K562 (cell line): ENCODE data around the gene LARP4B. TPM values are rescaled to one million over a fixed set of nuclear protein-coding genes. Genes with fewer than 3 reads are reported as not detected.

Source experiments
- ATAC-seq: fragments of 200-7000 bp; cut with Tn5 transposase; 3 replicates; pipeline ENCODE4 v1.9.1; 2020; ENCODE audit warnings: moderate library complexity
- BruUV-seq: library from RNA; stranded (reverse); fragments of 400-500 nt; replicated peaks from 2 replicates; lab custom pipeline; 2021; lab: Mats Ljungman, UMichigan
- CTCF ChIA-PET: fragments of 300-600 bp; formaldehyde crosslinking; extraction: SDS; loops from one replicate; lab custom pipeline; 2021; ENCODE audit warnings: low intra/inter-chr PET ratio; lab: Yijun Ruan, JAX
- POLR2A ChIA-PET: fragments of 300-600, 350-650 bp; sonication (Branson Sonifier 250); formaldehyde crosslinking; extraction: SDS; loops from one replicate; lab custom pipeline; 2021; ENCODE audit warnings: antibody characterized with exemption, inconsistent platforms; lab: Yijun Ruan, JAX
- DNase-seq, 4 experiments: peaks; one replicate each; pipeline versions ENCODE4 v3.0.0 to v3.0.0-alpha.2; 2011 to 2018; ENCODE audit warnings: low spot score in 3 of 4, mixed read lengths in 3 of 4; ENCODE audit errors: extremely low read depth in 1 of 4
- FAIRE-seq: peaks from 2 replicates; lab custom pipeline; 2011; peaks lifted over from hg19 to GRCh38; lab: Jason Lieb, UNC
- H2AFZ ChIP-seq: 2 replicates; pipeline ENCODE4 v1.6.0; 2011; ENCODE audit warnings: low read depth, low read length, control low read depth, inconsistent platforms
- H3K27ac ChIP-seq: fragments of 200-600 bp; 3 replicates; pipeline ENCODE4 v1.8.0; 2011; ENCODE audit warnings: low read depth, mild to moderate bottlenecking, control low read depth, inconsistent platforms, low read length, moderate library complexity, mixed read lengths; ENCODE audit errors: extremely low read depth
- H3K27me3 ChIP-seq, 2 experiments: fragments of 300-600 bp in 1 of 2; 2 replicates in 1 of 2; 3 replicates in 1 of 2; pipeline versions ENCODE4 v1.6.0 to v1.8.0; 2011; ENCODE audit warnings: inconsistent platforms in 2 of 2, low read length in 2 of 2, mild to moderate bottlenecking in 1 of 2, mixed read lengths in 1 of 2, moderate library complexity in 1 of 2; ENCODE audit not compliant: control insufficient read depth in 2 of 2, insufficient read depth in 2 of 2
- H3K36me3 ChIP-seq: fragments of 300-600 bp; 3 replicates; pipeline ENCODE4 v1.8.0; 2011; ENCODE audit warnings: mild to moderate bottlenecking, low read length, inconsistent platforms; ENCODE audit not compliant: control insufficient read depth, insufficient read depth
- H3K4me1 ChIP-seq, 2 experiments: fragments of 200-600 bp in 1 of 2; replicated peaks in 1 of 2; 2 replicates in 1 of 2; 3 replicates in 1 of 2; pipeline versions ENCODE4 v1.5.1 to v1.8.0; 2011; ENCODE audit warnings: inconsistent platforms in 2 of 2, low read length in 2 of 2, mild to moderate bottlenecking in 1 of 2, mixed read lengths in 1 of 2, moderate library complexity in 1 of 2; ENCODE audit not compliant: control insufficient read depth in 2 of 2, insufficient read depth in 2 of 2
- H3K4me2 ChIP-seq: 2 replicates; pipeline ENCODE4 v1.6.1; 2011; ENCODE audit warnings: low read length, control low read depth, inconsistent platforms, mixed read lengths; ENCODE audit not compliant: insufficient read depth
- H3K4me3 ChIP-seq: fragments of 200-600 bp; sonication (generic), shearing (Covaris generic); 2 replicates; pipeline ENCODE4 v1.5.1; 2016; ENCODE audit warnings: control low read depth, inconsistent platforms
- H3K79me2 ChIP-seq: fragments of 200-600 bp; 3 replicates; pipeline ENCODE4 v1.8.0; 2011; ENCODE audit warnings: low read length, inconsistent platforms; ENCODE audit not compliant: control insufficient read depth, insufficient read depth
- H3K9ac ChIP-seq, 2 experiments: 2 replicates each; pipeline versions ENCODE4 v1.6.0 to v1.6.1; 2011; ENCODE audit warnings: low read depth in 2 of 2, low read length in 2 of 2, control low read depth in 1 of 2, inconsistent platforms in 1 of 2, mild to moderate bottlenecking in 1 of 2, mixed read lengths in 1 of 2; ENCODE audit not compliant: insufficient read depth in 1 of 2
- H3K9me1 ChIP-seq: one replicate; pipeline ENCODE4 v1.6.0; 2011; ENCODE audit warnings: inconsistent platforms, mild to moderate bottlenecking, low read length, moderate library complexity; ENCODE audit not compliant: control insufficient read depth, insufficient read depth
- H3K9me3 ChIP-seq: replicated peaks from 2 replicates; pipeline ENCODE4 v1.5.1; 2011; ENCODE audit warnings: low read depth, low read length, inconsistent platforms; ENCODE audit not compliant: control insufficient read depth, insufficient read depth
- H4K20me1 ChIP-seq: replicated peaks from 2 replicates; pipeline ENCODE4 v1.6.1; 2011; ENCODE audit warnings: low read length, inconsistent platforms, mixed read lengths; ENCODE audit not compliant: control insufficient read depth, insufficient read depth
- EHMT2 ChIP-seq: fragments of 450-650 bp; IDR thresholded peaks from 2 replicates; pipeline ENCODE4 v1.6.1; 2018; ENCODE audit warnings: antibody characterized with exemption
- FOXJ3 ChIP-seq: sonication (generic); formaldehyde crosslinking; IDR thresholded peaks from 2 replicates; pipeline ENCODE4 v1.4.0; 2020; ENCODE audit warnings: mild to moderate bottlenecking, missing genetic modification reagents
- GABPA ChIP-seq: fragments of 200-800 bp; sonication (Bioruptor generic); conservative IDR thresholded peaks from 2 replicates; pipeline ENCODE4 v1.6.1; 2016; ENCODE audit warnings: low read depth, missing genetic modification characterization, missing compliant biosample characterization
- ZBTB7A ChIP-seq: IDR thresholded peaks from 2 replicates; pipeline ENCODE4 v1.6.1; 2011; ENCODE audit warnings: low read depth, mild to moderate bottlenecking, low read length, moderate library complexity, borderline replicate concordance; ENCODE audit not compliant: control insufficient read depth
- ZNF217 ChIP-seq: sonication (generic); formaldehyde crosslinking; IDR thresholded peaks from 2 replicates; pipeline ENCODE4 v1.8.0; 2022; ENCODE audit warnings: mild to moderate bottlenecking, missing genetic modification reagents
- ZNF561 ChIP-seq: fragments of 450-650 bp; formaldehyde crosslinking; conservative IDR thresholded peaks from 2 replicates; pipeline ENCODE4 v1.4.0; 2020; ENCODE audit warnings: mild to moderate bottlenecking, moderate library complexity
- WGBS: fragments of 100-300 bp; shearing (Covaris generic); methylation state at CpG from one replicate; pipeline ENCODE4 v1.1.6; 2016; ENCODE audit warnings: low coverage, mixed read lengths; ENCODE audit not compliant: insufficient coverage; ENCODE audit errors: missing lambda C conversion rate; 5-methylcytosine and 5-hydroxymethylcytosine counted together
- in situ Hi-C: fragments of 300-500 bp; cut with MboI; formaldehyde crosslinking; loops from 4 replicates; pipeline ENCODE4 v1.15.0; 2018; ENCODE audit warnings: inconsistent platforms, mixed read lengths
- intact Hi-C: fragments of 100-400 bp; cut with micrococcal nuclease; formaldehyde crosslinking; loops from 2 replicates; pipeline ENCODE4 v1.14.2; 2022
- polyA plus RNA-seq, 8 experiments: library from polyadenylated mRNA; depleted of rRNA in 4 of 8; stranded (reverse) in 5 of 8; unstranded in 3 of 8; fragments of >200 nt; fragmentation: Nextera tagmentation in 2 of 8; fragmentation: Illumina TruSeq in 1 of 8; extraction: Ambion mirVana in 2 of 8; extraction: Trizol in 1 of 8; gene quantifications; 2 replicates each; pipeline versions ENCODE4 v1.2.1 to v1.2.3, GENCODE V29; 2011 to 2014; ENCODE audit warnings: inconsistent platforms in 1 of 8, missing spikeins in 1 of 8
- total RNA-seq, 7 experiments: library from RNA; depleted of rRNA in 6 of 7; stranded (reverse); fragments of >200 nt in 6 of 7; fragmentation: Illumina TruSeq in 2 of 7; extraction: Trizol in 2 of 7; gene quantifications; 2 replicates each; pipeline versions ENCODE4 v1.2.1 to v1.2.3, GENCODE V29; 2011 to 2021; ENCODE audit warnings: low replicate concordance in 1 of 7
- TF ChIP-seq, protein P1 (sequence below): fragments of 450-650 bp; IDR thresholded peaks from 2 replicates; pipeline ENCODE4 v1.6.1; 2016; ENCODE audit warnings: mild to moderate bottlenecking, moderate library complexity
- TF ChIP-seq, protein P2 (sequence below): fragments of 200-400 bp; formaldehyde crosslinking; IDR thresholded peaks from 2 replicates; pipeline ENCODE4 v1.6.1; 2017; ENCODE audit warnings: mild to moderate bottlenecking, low read depth, low read length, moderate library complexity

The LARP4B gene
- total and polyA plus RNA-seq, 9 of the 15 experiments (the other 6 are each of a cell fraction or from before 2014, with no cell fraction given) = 11.8 to 130 (median 42.6) TPM

DNA sequence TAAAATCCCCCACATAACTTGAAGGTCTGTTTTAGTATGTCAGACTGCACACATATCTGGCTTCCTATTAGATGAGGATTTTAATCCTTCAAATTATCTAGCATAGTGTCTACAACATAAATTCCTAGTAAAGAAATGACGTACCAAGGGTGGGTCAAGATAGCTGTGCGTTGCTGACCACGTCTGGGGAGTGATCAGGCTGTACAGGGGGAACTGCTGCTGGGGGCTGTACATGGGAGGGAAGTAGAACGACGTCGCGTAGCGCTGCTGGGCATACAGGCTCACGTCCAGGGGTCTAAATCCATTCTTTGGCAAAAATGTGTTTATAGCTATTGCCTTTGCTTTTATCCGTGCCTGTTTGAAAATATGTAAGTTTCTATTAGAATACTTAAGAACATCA lies 102.3 kb downstream of the LARP4B start:
- ChIA-PET POLR2A (interaction anchor here (1.0 kb wide), 1 partner anchor 11 kb away, joined by 3 read pairs; no protein-coding TSS in a partner anchor), CTCF (no interaction called here)
- FAIRE-seq (no peak), DNase-seq (no peak), ATAC-seq (no peak)
- H3K79me2 ChIP-seq = peaks cover 10% of the 10 kb centered on the region; the same call in 1 of the 3 replicates
- peaks cover 87% of the 10 kb centered on the region for H3K36me3 ChIP-seq
- in situ Hi-C loops = no loop called here
- intact Hi-C loops = no loop called here
- no peaks in the 10 kb centered on the region for H3K9me3 ChIP-seq
- H3K4me3 ChIP-seq = no peak overlapping the region
- no peak overlapping the region for H3K27ac ChIP-seq
- no peaks in the 10 kb centered on the region for H3K4me1 ChIP-seq
- no peak overlapping the region for H3K9ac ChIP-seq
- BruUV-seq = no TSS peak
- 97% methylated on average over 10 of the region's 10 CpGs for WGBS
- H2AFZ ChIP-seq = no peak overlapping the region
- H3K9me1 ChIP-seq = no peaks in the 10 kb centered on the region
- no peaks in the 10 kb centered on the region for H3K27me3 ChIP-seq
- no peak overlapping the region for H3K4me2 ChIP-seq
- H4K20me1 ChIP-seq = no peaks in the 10 kb centered on the region
- TF ChIP-seq EHMT2 = no peak
- TF ChIP-seq ZNF561 (CRISPR knock-in tag) = no peak
- TF ChIP-seq, protein P1, sequence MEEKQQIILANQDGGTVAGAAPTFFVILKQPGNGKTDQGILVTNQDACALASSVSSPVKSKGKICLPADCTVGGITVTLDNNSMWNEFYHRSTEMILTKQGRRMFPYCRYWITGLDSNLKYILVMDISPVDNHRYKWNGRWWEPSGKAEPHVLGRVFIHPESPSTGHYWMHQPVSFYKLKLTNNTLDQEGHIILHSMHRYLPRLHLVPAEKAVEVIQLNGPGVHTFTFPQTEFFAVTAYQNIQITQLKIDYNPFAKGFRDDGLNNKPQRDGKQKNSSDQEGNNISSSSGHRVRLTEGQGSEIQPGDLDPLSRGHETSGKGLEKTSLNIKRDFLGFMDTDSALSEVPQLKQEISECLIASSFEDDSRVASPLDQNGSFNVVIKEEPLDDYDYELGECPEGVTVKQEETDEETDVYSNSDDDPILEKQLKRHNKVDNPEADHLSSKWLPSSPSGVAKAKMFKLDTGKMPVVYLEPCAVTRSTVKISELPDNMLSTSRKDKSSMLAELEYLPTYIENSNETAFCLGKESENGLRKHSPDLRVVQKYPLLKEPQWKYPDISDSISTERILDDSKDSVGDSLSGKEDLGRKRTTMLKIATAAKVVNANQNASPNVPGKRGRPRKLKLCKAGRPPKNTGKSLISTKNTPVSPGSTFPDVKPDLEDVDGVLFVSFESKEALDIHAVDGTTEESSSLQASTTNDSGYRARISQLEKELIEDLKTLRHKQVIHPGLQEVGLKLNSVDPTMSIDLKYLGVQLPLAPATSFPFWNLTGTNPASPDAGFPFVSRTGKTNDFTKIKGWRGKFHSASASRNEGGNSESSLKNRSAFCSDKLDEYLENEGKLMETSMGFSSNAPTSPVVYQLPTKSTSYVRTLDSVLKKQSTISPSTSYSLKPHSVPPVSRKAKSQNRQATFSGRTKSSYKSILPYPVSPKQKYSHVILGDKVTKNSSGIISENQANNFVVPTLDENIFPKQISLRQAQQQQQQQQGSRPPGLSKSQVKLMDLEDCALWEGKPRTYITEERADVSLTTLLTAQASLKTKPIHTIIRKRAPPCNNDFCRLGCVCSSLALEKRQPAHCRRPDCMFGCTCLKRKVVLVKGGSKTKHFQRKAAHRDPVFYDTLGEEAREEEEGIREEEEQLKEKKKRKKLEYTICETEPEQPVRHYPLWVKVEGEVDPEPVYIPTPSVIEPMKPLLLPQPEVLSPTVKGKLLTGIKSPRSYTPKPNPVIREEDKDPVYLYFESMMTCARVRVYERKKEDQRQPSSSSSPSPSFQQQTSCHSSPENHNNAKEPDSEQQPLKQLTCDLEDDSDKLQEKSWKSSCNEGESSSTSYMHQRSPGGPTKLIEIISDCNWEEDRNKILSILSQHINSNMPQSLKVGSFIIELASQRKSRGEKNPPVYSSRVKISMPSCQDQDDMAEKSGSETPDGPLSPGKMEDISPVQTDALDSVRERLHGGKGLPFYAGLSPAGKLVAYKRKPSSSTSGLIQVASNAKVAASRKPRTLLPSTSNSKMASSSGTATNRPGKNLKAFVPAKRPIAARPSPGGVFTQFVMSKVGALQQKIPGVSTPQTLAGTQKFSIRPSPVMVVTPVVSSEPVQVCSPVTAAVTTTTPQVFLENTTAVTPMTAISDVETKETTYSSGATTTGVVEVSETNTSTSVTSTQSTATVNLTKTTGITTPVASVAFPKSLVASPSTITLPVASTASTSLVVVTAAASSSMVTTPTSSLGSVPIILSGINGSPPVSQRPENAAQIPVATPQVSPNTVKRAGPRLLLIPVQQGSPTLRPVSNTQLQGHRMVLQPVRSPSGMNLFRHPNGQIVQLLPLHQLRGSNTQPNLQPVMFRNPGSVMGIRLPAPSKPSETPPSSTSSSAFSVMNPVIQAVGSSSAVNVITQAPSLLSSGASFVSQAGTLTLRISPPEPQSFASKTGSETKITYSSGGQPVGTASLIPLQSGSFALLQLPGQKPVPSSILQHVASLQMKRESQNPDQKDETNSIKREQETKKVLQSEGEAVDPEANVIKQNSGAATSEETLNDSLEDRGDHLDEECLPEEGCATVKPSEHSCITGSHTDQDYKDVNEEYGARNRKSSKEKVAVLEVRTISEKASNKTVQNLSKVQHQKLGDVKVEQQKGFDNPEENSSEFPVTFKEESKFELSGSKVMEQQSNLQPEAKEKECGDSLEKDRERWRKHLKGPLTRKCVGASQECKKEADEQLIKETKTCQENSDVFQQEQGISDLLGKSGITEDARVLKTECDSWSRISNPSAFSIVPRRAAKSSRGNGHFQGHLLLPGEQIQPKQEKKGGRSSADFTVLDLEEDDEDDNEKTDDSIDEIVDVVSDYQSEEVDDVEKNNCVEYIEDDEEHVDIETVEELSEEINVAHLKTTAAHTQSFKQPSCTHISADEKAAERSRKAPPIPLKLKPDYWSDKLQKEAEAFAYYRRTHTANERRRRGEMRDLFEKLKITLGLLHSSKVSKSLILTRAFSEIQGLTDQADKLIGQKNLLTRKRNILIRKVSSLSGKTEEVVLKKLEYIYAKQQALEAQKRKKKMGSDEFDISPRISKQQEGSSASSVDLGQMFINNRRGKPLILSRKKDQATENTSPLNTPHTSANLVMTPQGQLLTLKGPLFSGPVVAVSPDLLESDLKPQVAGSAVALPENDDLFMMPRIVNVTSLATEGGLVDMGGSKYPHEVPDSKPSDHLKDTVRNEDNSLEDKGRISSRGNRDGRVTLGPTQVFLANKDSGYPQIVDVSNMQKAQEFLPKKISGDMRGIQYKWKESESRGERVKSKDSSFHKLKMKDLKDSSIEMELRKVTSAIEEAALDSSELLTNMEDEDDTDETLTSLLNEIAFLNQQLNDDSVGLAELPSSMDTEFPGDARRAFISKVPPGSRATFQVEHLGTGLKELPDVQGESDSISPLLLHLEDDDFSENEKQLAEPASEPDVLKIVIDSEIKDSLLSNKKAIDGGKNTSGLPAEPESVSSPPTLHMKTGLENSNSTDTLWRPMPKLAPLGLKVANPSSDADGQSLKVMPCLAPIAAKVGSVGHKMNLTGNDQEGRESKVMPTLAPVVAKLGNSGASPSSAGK = no peak
- TF ChIP-seq FOXJ3 = no peak
- no peak for TF ChIP-seq ZNF217 (CRISPR knock-in tag)
- TF ChIP-seq, protein P2, sequence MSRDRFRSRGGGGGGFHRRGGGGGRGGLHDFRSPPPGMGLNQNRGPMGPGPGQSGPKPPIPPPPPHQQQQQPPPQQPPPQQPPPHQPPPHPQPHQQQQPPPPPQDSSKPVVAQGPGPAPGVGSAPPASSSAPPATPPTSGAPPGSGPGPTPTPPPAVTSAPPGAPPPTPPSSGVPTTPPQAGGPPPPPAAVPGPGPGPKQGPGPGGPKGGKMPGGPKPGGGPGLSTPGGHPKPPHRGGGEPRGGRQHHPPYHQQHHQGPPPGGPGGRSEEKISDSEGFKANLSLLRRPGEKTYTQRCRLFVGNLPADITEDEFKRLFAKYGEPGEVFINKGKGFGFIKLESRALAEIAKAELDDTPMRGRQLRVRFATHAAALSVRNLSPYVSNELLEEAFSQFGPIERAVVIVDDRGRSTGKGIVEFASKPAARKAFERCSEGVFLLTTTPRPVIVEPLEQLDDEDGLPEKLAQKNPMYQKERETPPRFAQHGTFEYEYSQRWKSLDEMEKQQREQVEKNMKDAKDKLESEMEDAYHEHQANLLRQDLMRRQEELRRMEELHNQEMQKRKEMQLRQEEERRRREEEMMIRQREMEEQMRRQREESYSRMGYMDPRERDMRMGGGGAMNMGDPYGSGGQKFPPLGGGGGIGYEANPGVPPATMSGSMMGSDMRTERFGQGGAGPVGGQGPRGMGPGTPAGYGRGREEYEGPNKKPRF = no peak
- no peak for TF ChIP-seq GABPA (tag)
- TF ChIP-seq ZBTB7A = no peak
